HepG2 (cell line): ENCODE measurements around the gene FAM83D. TPM values are rescaled to one million over a fixed set of nuclear protein-coding genes. Genes with fewer than 3 reads are reported as not detected.
A peak's percentile ranks its signal among the peaks of the same experiment; 100 is the strongest.

Experiments used
- EED ChIP-seq: sonication (generic); formaldehyde crosslinking; IDR thresholded peaks from 2 replicates; pipeline ENCODE4 v1.5.0; 2020; ENCODE audit warnings: mild to moderate bottlenecking, missing genetic modification reagents
- FOSL2 ChIP-seq: sonication (generic); formaldehyde crosslinking; IDR thresholded peaks from 2 replicates; pipeline ENCODE4 v1.4.0; 2020; ENCODE audit warnings: missing genetic modification reagents
- ISL2 ChIP-seq: sonication (generic); formaldehyde crosslinking; IDR thresholded peaks from 2 replicates; pipeline ENCODE4 v1.5.0; 2020; ENCODE audit warnings: missing genetic modification reagents
- MAFF ChIP-seq: IDR thresholded peaks from 2 replicates; pipeline ENCODE4 v1.6.1; 2011; ENCODE audit warnings: low read depth, low read length, improper control_type of control experiment
- MEIS2 ChIP-seq: sonication (generic); formaldehyde crosslinking; IDR thresholded peaks from 2 replicates; pipeline ENCODE4 v1.9.0; 2021; ENCODE audit warnings: mild to moderate bottlenecking, missing genetic modification reagents
- PHB2 ChIP-seq: fragments of 450-650 bp; IDR thresholded peaks from 2 replicates; pipeline ENCODE4 v1.6.1; 2018; ENCODE audit not compliant: partially characterized antibody
- RFXAP ChIP-seq: sonication (generic); formaldehyde crosslinking; IDR thresholded peaks from 2 replicates; pipeline ENCODE4 v1.4.0; 2020; ENCODE audit warnings: missing genetic modification reagents, borderline replicate concordance
- SATB2 ChIP-seq: sonication (generic); formaldehyde crosslinking; IDR thresholded peaks from 2 replicates; pipeline ENCODE4 v1.5.0; 2020; ENCODE audit warnings: missing genetic modification reagents
- WIZ ChIP-seq: sonication (generic); formaldehyde crosslinking; IDR thresholded peaks from 2 replicates; pipeline ENCODE4 v1.5.1; 2020; ENCODE audit warnings: mild to moderate bottlenecking, missing genetic modification reagents
- ZBTB1 ChIP-seq: sonication (generic); formaldehyde crosslinking; IDR thresholded peaks from 2 replicates; pipeline ENCODE4 v1.4.0; 2020; ENCODE audit warnings: missing genetic modification reagents, borderline replicate concordance
- ZBTB20 ChIP-seq: sonication (generic); formaldehyde crosslinking; IDR thresholded peaks from 2 replicates; pipeline ENCODE4 v1.8.1; 2023; ENCODE audit warnings: missing genetic modification reagents, low read depth, mild to moderate bottlenecking, borderline replicate concordance
- ZIK1 ChIP-seq: sonication (generic); formaldehyde crosslinking; IDR thresholded peaks from 2 replicates; pipeline ENCODE4 v1.5.0; 2020; ENCODE audit warnings: mild to moderate bottlenecking, low read depth, missing genetic modification reagents, borderline replicate concordance
- ZNF720 ChIP-seq: sonication (generic); formaldehyde crosslinking; IDR thresholded peaks from 2 replicates; pipeline ENCODE4 v1.4.0; 2020; ENCODE audit warnings: missing genetic modification reagents
- ZNF737 ChIP-seq: sonication (generic); formaldehyde crosslinking; IDR thresholded peaks from 2 replicates; pipeline ENCODE4 v1.5.0; 2020; ENCODE audit warnings: missing genetic modification reagents, mild to moderate bottlenecking, borderline replicate concordance
- ZNF777 ChIP-seq: sonication (generic); formaldehyde crosslinking; IDR thresholded peaks from 2 replicates; pipeline ENCODE4 v1.4.0; 2020; ENCODE audit warnings: missing genetic modification reagents
- ZNF883 ChIP-seq: sonication (generic); formaldehyde crosslinking; IDR thresholded peaks from 2 replicates; pipeline ENCODE4 v1.5.1; 2020; ENCODE audit warnings: mild to moderate bottlenecking, missing genetic modification reagents; ENCODE audit errors: not compliant biosample characterization
- polyA plus RNA-seq, 8 experiments: library from polyadenylated mRNA; depleted of rRNA in 3 of 8; stranded (reverse) in 7 of 8; unstranded in 1 of 8; fragments of >200 nt; fragmentation: Illumina TruSeq in 4 of 8; extraction: Trizol in 4 of 8; gene quantifications; 2 replicates each; pipeline versions ENCODE4 v1.2.1 to v1.2.3, GENCODE V29; 2011 to 2016; ENCODE audit warnings: low read depth in 4 of 8, missing spikeins in 1 of 8, mixed read lengths in 1 of 8; ENCODE audit not compliant: insufficient read depth in 1 of 8
- total RNA-seq, 5 experiments: library from RNA; depleted of rRNA; stranded (reverse); fragments of >200 nt; fragmentation: Illumina TruSeq; extraction: Trizol; gene quantifications; 2 replicates each; pipeline ENCODE4 v1.2.3, GENCODE V29; 2016; ENCODE audit warnings: low read depth in 1 of 5
- TF ChIP-seq, protein P1 (sequence below): sonication (generic); formaldehyde crosslinking; IDR thresholded peaks from 2 replicates; pipeline ENCODE4 v1.5.0; 2020; ENCODE audit warnings: mild to moderate bottlenecking, missing genetic modification reagents
- TF ChIP-seq, protein P2 (sequence below), 2 experiments: IDR thresholded peaks; 2 replicates each; pipeline ENCODE4 v1.6.1; 2011 to 2012; ENCODE audit warnings: low read length in 2 of 2, borderline replicate concordance in 1 of 2, low read depth in 1 of 2, mild to moderate bottlenecking in 1 of 2, moderate library complexity in 1 of 2
- TF ChIP-seq, protein P3 (sequence below): sonication (generic); formaldehyde crosslinking; IDR thresholded peaks from 2 replicates; pipeline ENCODE4 v1.9.0; 2021; ENCODE audit warnings: missing genetic modification reagents, borderline replicate concordance

Gene FAM83D
- total and polyA plus RNA-seq, 2 of the 13 experiments (the other 11 are each of a cell fraction or from before 2014, with no cell fraction given): 51.4 to 64.0 TPM

DNA sequence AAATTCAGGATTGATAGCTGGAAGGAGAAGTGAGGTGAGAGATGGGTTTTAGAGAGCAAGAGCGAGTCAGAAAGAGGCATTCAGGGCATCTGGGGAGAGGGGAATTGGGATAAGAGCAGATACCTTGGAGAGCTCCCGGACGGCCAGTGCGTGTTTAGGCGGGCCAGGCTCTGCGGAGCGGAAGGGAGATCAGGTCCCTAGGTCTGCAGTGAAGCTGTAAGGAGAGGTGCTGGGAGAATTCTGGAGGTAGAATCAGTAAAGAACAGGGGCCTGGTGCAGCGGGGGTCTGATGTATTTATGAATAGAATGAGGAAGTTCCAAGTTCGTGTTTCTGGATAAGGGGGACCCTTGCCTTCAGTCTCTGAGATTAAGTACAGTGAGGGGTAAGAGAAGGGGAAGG is 47.4 kb upstream of the FAM83D start (continued):
- TF ChIP-seq, protein P1, sequence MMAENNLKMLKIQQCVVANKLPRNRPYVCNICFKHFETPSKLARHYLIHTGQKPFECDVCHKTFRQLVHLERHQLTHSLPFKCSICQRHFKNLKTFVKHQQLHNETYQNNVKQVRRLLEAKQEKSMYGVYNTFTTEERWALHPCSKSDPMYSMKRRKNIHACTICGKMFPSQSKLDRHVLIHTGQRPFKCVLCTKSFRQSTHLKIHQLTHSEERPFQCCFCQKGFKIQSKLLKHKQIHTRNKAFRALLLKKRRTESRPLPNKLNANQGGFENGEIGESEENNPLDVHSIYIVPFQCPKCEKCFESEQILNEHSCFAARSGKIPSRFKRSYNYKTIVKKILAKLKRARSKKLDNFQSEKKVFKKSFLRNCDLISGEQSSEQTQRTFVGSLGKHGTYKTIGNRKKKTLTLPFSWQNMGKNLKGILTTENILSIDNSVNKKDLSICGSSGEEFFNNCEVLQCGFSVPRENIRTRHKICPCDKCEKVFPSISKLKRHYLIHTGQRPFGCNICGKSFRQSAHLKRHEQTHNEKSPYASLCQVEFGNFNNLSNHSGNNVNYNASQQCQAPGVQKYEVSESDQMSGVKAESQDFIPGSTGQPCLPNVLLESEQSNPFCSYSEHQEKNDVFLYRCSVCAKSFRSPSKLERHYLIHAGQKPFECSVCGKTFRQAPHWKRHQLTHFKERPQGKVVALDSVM (CRISPR knock-in tag): no peak
- TF ChIP-seq EED (CRISPR knock-in tag) (no peak), PHB2 (no peak), MAFF (no peak), ZNF737 (no peak), FOSL2 (CRISPR knock-in tag) (0 out of 2 replicates have a peak, but pooled peaks have one; percentile 37), RFXAP (0 out of 2 replicates have a peak, but pooled peaks have one; percentile 33), SATB2 (CRISPR knock-in tag) (peak; percentile 65; the same call in 1 of the 2 replicates), ZNF720 (CRISPR knock-in tag) (0 out of 2 replicates have a peak, but pooled peaks have one; percentile 55), ZIK1 (CRISPR knock-in tag) (no peak), WIZ (CRISPR knock-in tag) (0 out of 2 replicates have a peak, but pooled peaks have one; percentile 55), MEIS2 (CRISPR knock-in tag) (0 out of 2 replicates have a peak, but pooled peaks have one; percentile 51), ZNF777 (CRISPR knock-in tag) (no peak), ZNF883 (CRISPR knock-in tag) (peak; percentile 31), ZBTB20 (CRISPR knock-in tag) (no peak), ZBTB1 (CRISPR knock-in tag) (no peak), ISL2 (CRISPR knock-in tag) (peak; percentile 53; the same call in 1 of the 2 replicates)
- TF ChIP-seq, protein P2, sequence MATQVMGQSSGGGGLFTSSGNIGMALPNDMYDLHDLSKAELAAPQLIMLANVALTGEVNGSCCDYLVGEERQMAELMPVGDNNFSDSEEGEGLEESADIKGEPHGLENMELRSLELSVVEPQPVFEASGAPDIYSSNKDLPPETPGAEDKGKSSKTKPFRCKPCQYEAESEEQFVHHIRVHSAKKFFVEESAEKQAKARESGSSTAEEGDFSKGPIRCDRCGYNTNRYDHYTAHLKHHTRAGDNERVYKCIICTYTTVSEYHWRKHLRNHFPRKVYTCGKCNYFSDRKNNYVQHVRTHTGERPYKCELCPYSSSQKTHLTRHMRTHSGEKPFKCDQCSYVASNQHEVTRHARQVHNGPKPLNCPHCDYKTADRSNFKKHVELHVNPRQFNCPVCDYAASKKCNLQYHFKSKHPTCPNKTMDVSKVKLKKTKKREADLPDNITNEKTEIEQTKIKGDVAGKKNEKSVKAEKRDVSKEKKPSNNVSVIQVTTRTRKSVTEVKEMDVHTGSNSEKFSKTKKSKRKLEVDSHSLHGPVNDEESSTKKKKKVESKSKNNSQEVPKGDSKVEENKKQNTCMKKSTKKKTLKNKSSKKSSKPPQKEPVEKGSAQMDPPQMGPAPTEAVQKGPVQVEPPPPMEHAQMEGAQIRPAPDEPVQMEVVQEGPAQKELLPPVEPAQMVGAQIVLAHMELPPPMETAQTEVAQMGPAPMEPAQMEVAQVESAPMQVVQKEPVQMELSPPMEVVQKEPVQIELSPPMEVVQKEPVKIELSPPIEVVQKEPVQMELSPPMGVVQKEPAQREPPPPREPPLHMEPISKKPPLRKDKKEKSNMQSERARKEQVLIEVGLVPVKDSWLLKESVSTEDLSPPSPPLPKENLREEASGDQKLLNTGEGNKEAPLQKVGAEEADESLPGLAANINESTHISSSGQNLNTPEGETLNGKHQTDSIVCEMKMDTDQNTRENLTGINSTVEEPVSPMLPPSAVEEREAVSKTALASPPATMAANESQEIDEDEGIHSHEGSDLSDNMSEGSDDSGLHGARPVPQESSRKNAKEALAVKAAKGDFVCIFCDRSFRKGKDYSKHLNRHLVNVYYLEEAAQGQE (IDR thresholded peaks at IDR 0.05; ENCODE audit: borderline replicate concordance in 1 of 2, low read depth in 1 of 2, low read length in 2 of 2): peak; percentile 87 to 98
- TF ChIP-seq, protein P3, sequence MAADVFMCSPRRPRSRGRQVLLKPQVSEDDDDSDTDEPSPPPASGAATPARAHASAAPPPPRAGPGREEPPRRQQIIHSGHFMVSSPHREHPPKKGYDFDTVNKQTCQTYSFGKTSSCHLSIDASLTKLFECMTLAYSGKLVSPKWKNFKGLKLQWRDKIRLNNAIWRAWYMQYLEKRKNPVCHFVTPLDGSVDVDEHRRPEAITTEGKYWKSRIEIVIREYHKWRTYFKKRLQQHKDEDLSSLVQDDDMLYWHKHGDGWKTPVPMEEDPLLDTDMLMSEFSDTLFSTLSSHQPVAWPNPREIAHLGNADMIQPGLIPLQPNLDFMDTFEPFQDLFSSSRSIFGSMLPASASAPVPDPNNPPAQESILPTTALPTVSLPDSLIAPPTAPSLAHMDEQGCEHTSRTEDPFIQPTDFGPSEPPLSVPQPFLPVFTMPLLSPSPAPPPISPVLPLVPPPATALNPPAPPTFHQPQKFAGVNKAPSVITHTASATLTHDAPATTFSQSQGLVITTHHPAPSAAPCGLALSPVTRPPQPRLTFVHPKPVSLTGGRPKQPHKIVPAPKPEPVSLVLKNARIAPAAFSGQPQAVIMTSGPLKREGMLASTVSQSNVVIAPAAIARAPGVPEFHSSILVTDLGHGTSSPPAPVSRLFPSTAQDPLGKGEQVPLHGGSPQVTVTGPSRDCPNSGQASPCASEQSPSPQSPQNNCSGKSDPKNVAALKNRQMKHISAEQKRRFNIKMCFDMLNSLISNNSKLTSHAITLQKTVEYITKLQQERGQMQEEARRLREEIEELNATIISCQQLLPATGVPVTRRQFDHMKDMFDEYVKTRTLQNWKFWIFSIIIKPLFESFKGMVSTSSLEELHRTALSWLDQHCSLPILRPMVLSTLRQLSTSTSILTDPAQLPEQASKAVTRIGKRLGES (CRISPR knock-in tag): 0 out of 2 replicates have a peak, but pooled peaks have one; percentile 38
